Stimulated activated effector memory CD8-positive, alpha-beta T cell treated with anti-CD3 and anti-CD28 coated beads, Interleukin-12 subunit alpha, Interleukin-12 subunit beta, amount 100 ng/mL, for 72 hours (primary cell): ENCODE results near the gene PFKM.

Source experiments
- ATAC-seq: fragments of 150-1000 bp; cut with Tn5 transposase; 2 replicates; pipeline ENCODE4 v1.10.0; 2021
- DNase-seq, 2 donors: peaks; one replicate each; pipeline ENCODE4 v3.0.0; 2021 to 2022; ENCODE audit warnings: low spot score in 2 of 2
- H3K27ac Mint-ChIP-seq: one replicate; pipeline ENCODE4 v1.8.0; 2022; ENCODE audit warnings: mild to moderate bottlenecking, mixed read lengths
- H3K36me3 Mint-ChIP-seq: one replicate; pipeline ENCODE4 v1.8.0; 2022; ENCODE audit warnings: mild to moderate bottlenecking, mixed read lengths
- H3K4me1 Mint-ChIP-seq: one replicate; pipeline ENCODE4 v1.8.0; 2022; ENCODE audit warnings: mixed read lengths
- H3K4me3 Mint-ChIP-seq: one replicate; pipeline ENCODE4 v1.8.0; 2022; ENCODE audit warnings: mild to moderate bottlenecking, mixed read lengths
- H3K9me3 Mint-ChIP-seq: one replicate; pipeline ENCODE4 v1.8.0; 2022; ENCODE audit warnings: mixed read lengths

PFKM gene

DNA sequence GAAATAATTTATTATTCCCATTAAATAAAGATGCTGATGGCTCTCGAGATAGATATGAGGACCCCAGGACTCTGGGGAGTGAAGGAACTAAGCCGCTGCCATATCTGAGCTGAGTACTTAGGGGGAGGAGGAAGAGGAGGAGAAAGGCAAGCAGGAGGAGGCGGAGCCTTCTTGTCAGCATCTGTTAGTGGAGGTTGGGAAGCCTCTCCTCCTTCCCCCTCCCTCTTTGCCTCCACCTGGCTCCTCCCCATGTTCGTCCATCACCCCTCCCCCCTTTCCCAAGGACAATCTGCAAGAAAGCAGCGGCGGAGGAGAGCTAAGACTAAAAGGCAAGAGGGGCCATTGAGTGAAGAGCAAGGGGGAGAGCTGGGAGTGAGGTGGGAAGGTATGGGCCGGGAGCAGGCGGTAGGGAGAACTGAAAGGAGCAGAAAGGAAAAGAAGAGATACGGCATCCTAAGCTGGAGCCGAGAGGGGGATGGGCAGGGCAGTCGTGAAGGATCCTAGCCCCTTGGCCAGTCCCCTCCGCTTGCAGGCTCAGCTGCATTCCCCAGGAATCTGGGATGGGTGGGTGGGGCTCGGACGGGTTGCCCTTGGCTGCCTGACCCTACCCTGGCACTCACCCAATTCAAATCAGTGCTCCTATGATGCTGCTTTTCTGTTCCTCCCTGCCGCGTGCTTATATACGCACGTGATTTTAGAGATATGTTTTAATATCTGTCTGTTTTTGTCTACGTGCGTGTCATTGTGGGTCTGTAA, at the start of gene PFKM:
Gene PFKM, plus strand, starts transcription at position 287 of the 756 bp plus-strand sequence. CDS start 3,411 bp downstream, outside the sequence.
- peak; percentile 99 for ATAC-seq
- peak within 1 kb of the TSS; percentile 95 for H3K4me3 Mint-ChIP-seq
- peak; percentile 36 to 66 for DNase-seq
- H3K9me3 Mint-ChIP-seq = no peaks in the 10 kb centered on the region
- peaks cover 7% of the 10 kb centered on the region for H3K36me3 Mint-ChIP-seq
- peaks cover 7% of the 10 kb centered on the region for H3K4me1 Mint-ChIP-seq
- H3K27ac Mint-ChIP-seq = peak within 1 kb of the TSS; percentile 87

DNA sequence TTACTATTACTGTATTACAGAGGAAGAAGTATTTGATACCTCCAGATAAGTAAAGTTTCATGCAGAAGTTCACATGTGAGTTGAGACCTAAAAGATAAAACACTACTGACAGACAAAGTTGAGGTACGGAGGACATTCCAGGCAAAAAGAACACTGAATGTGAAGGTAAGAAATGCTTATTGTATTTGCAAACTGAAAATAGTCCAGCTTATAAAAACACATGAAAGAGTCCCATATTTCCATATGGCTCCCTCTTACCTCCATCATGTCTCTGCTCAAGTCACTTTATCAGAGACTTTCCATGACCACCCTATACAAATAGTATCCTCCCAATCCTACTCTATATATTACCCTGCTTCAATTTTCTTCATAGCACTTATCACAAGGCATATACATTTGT, 49.1 kb upstream of the PFKM start:
- H3K9me3 Mint-ChIP-seq = no peaks in the 10 kb centered on the region
- no peak overlapping the region for H3K27ac Mint-ChIP-seq
- DNase-seq (no peak), ATAC-seq (no peak)
- H3K36me3 Mint-ChIP-seq = peaks cover 99% of the 10 kb centered on the region
- no peak overlapping the region for H3K4me3 Mint-ChIP-seq
- peaks cover 6% of the 10 kb centered on the region for H3K4me1 Mint-ChIP-seq

DNA sequence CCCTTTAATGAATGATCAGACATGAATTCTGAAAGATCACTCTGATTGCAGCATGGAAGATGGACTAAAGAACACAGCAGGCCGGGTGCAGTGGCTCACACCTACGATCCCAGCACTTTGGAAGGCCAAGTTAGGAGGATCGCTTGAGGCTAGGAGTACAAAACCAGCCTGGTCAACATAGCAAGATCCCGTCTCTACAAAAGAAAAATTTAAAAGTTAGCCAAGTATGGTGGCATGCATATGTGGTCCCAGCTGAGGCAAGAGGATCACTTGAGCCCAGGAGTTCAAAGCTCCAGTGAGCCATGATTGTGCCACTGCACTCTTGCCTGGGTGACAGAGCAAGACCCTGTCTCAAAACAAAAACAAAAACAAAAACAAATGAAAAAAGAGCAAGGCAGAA, 48.4 kb upstream of the PFKM start:
- no peak for ATAC-seq
- Mint-ChIP-seq H3K4me1 (peaks cover 6% of the 10 kb centered on the region), H3K36me3 (peaks cover 93% of the 10 kb centered on the region)

DNA sequence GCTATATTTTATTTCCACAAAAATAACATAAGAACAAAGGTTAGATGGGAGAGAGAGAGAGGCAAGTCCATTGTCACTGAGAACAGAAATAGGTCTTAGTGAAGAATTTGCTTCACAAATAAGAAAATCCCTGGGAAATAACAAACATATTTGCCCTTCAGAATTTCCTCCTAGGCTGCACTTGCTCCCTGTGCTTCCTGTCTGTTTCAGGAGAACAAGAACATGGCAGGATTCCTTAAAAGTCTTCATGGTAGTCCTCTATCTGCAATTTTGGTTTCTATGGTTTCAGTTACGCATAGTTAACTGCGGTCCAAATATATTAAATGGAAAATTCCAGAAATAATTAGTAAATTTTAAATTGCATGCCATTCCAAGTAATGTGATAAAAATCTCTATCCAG, 47.4 kb upstream of the PFKM start:
- no peak overlapping the region for H3K27ac Mint-ChIP-seq
- no peak overlapping the region for H3K4me3 Mint-ChIP-seq
- H3K9me3 Mint-ChIP-seq = no peaks in the 10 kb centered on the region
- ATAC-seq (no peak), DNase-seq (no peak)
- H3K4me1 Mint-ChIP-seq = peaks cover 6% of the 10 kb centered on the region
- H3K36me3 Mint-ChIP-seq = peaks cover 88% of the 10 kb centered on the region

More for the DNA sequence above, 48.4 kb upstream of the PFKM start:
- Mint-ChIP-seq H3K4me3 (no peak overlapping the region), H3K27ac (no peak overlapping the region), H3K9me3 (no peaks in the 10 kb centered on the region)
- DNase-seq = no peak

DNA sequence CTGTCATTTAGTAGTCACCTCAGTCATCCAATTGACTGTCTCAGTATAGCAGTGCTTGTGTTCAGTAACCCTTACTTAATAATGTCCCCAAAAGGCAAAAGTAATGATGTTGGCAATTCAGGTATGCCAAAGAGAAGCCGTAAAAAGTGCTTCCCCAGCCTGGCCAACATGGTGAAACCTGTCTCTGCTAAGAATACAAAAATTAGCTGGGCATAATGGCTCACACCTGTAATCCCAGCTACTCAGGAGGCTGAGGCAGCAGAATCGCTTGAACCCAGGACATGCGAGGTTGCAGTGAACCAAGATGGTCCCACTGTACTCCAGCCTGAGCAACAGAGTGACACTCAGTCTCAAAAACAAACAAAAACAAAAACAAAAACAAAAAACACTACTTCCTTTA, 46.9 kb upstream of the PFKM start:
- Mint-ChIP-seq H3K4me1 (peaks cover 2% of the 10 kb centered on the region), H3K36me3 (peaks cover 87% of the 10 kb centered on the region), H3K9me3 (no peaks in the 10 kb centered on the region)

DNA sequence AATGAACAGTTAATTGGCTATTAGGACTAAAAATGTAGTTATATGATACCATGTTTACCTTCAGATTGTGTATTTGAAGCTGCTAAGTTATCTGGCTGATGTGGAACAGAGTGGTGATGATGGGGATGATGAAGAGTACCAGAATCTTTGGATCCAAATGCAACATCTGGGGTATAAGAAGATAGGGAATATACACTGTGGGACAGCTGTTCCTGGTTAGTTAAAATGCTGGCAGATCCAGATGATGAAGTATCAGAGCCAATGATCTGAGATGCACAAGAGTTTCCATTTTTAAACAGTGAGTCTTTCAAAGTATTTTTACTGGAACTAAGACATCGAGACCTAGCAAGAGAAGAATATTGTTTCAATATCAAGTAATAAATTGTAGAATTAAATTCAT, 44.9 kb upstream of the PFKM start:
- no peak for ATAC-seq
- H3K4me3 Mint-ChIP-seq = no peak overlapping the region
- DNase-seq = no peak
- peak overlapping the region; percentile 9 for H3K27ac Mint-ChIP-seq
- H3K9me3 Mint-ChIP-seq = no peaks in the 10 kb centered on the region
- H3K4me1 Mint-ChIP-seq = no peaks in the 10 kb centered on the region
- H3K36me3 Mint-ChIP-seq = peaks cover 76% of the 10 kb centered on the region

More for the DNA sequence above, 46.9 kb upstream of the PFKM start:
- DNase-seq (no peak), ATAC-seq (no peak)
- H3K27ac Mint-ChIP-seq = no peak overlapping the region
- H3K4me3 Mint-ChIP-seq = no peak overlapping the region

DNA sequence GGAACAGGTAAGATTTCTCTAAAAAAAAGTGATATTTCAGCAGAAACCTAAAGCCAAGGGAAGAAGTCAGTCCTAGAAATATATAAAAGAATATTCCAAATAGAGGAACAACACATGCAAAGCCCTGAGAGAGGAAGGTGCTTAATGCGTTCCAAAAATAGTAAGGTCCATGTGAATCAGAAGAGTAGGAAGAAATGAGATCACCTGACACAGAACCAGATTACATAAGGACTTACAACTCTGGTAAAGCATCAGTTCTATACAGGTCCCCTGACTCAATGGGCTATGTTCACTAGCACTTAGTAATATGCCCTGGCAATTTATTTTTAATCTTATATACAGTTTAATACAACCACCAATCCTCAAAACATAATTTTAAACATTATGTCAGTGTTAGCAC, 43.3 kb upstream of the PFKM start:
- no peaks in the 10 kb centered on the region for H3K4me1 Mint-ChIP-seq
- DNase-seq (no peak), ATAC-seq (no peak)
- H3K9me3 Mint-ChIP-seq = no peaks in the 10 kb centered on the region
- H3K4me3 Mint-ChIP-seq = no peak overlapping the region
- H3K36me3 Mint-ChIP-seq = peaks cover 76% of the 10 kb centered on the region
- no peak overlapping the region for H3K27ac Mint-ChIP-seq

DNA sequence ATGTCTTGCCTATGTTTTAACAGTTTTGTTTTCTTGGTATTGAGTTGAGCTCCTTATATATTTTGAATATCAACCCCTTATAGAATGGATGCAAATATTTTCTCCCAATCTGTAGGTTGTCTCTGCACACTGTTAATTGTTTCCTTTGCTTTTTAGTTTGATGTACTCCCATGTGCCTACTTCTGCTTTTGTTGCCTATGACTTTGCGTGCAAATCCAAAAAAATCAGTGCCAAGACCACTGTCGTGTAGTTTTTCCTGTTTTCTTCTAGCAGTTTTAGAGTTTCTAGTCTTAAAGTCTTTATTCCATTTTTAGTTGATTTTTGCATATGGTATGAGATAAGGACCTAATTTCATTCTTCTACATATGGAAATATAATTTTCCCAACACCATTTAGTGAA, 42.1 kb upstream of the PFKM start:
- H3K36me3 Mint-ChIP-seq = peaks cover 76% of the 10 kb centered on the region
- ATAC-seq (no peak), DNase-seq (no peak)
- no peak overlapping the region for H3K27ac Mint-ChIP-seq
- no peaks in the 10 kb centered on the region for H3K9me3 Mint-ChIP-seq
- H3K4me3 Mint-ChIP-seq = no peak overlapping the region
- no peaks in the 10 kb centered on the region for H3K4me1 Mint-ChIP-seq

DNA sequence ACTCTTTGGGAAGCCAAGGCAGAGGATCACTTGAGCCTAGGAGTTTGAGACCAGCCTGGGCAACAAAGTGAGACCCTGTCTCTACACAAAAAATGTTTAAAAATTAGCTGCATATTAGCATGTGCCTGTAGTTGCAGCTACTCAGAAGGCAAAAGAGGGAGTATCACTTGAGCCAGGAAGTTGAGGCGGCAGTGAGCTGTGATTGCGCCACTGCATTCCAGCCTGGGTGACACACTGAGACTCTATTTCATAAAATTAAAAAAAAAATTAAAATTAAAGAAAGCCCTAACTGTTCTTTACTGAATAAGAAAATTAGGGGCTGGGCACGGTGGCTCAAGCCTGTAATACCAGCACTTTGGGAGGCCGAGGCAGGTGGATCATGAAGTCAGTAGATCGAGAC, 40.3 kb upstream of the PFKM start:
- H3K4me3 Mint-ChIP-seq = no peak overlapping the region
- H3K27ac Mint-ChIP-seq = no peak overlapping the region
- H3K9me3 Mint-ChIP-seq = no peaks in the 10 kb centered on the region
- H3K4me1 Mint-ChIP-seq = no peaks in the 10 kb centered on the region
- peaks cover 78% of the 10 kb centered on the region for H3K36me3 Mint-ChIP-seq
- DNase-seq = no peak
- ATAC-seq = no peak

DNA sequence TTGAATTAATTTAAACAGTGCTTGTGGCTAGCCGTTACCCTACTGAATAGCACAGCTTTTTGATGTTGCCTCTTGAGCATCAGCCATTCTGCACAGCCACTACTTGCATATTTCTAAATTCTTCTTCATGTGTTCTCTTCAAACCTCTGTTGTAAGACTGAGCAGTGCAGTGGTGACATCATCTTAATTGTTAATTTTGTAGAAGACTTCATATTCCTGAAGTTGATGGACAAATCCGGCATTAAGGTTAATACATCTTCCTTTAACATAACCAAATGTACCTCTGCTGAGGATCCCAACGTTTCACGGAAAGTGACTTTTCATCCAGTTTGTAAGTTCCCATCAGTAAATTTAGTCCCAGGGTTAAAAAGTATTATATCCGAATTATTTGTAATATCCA, 38.9 kb upstream of the PFKM start:
- peaks cover 79% of the 10 kb centered on the region for H3K36me3 Mint-ChIP-seq

DNA sequence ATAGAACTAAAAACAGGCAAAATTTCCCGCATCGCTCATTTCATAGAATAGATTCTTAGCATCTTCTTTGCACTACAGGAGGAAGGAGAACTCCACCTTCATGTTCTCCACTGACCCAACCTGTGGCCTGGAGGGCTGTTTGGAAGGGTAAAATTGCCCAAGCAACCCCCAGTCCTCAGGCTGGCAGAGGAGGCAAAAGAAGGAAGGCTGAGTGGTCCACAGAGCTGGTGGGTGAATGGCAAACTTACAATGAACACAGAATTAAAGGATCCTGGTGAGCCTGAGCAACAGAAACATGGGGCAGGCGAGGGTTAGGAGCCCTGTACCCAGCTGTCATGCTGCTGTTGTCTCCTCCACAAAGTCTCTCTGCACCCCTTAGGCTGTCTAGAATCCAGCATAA, 38.3 kb upstream of the PFKM start:
- H3K9me3 Mint-ChIP-seq = no peaks in the 10 kb centered on the region
- H3K36me3 Mint-ChIP-seq = peaks cover 85% of the 10 kb centered on the region
- no peak for DNase-seq
- H3K4me1 Mint-ChIP-seq = no peaks in the 10 kb centered on the region
- no peak for ATAC-seq
- H3K4me3 Mint-ChIP-seq = no peak overlapping the region
- no peak overlapping the region for H3K27ac Mint-ChIP-seq

More for the DNA sequence above, 38.9 kb upstream of the PFKM start:
- H3K4me3 Mint-ChIP-seq = no peak overlapping the region
- H3K27ac Mint-ChIP-seq = no peak overlapping the region
- ATAC-seq (no peak), DNase-seq (no peak)
- H3K9me3 Mint-ChIP-seq = no peaks in the 10 kb centered on the region
- no peaks in the 10 kb centered on the region for H3K4me1 Mint-ChIP-seq

DNA sequence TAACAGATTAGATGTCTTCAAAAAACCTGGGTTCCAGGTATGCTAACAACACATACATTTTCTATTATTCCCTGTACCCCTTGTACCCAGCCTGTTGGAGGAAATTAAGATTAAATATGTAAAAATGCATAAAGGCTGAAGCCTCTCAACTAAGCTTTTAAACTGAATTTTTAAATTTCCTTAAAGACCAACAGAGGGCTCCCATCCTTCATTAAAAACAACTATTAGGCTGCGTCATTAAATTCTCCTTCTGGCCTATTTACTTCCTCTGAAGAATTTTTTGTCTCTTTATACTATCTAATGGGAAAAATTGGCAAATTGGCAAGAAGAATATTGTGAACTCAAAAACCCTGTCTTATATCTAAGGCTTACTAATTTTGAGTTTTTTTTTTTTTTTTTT, 35.1 kb upstream of the PFKM start:
- no peak overlapping the region for H3K27ac Mint-ChIP-seq
- no peak for ATAC-seq

DNA sequence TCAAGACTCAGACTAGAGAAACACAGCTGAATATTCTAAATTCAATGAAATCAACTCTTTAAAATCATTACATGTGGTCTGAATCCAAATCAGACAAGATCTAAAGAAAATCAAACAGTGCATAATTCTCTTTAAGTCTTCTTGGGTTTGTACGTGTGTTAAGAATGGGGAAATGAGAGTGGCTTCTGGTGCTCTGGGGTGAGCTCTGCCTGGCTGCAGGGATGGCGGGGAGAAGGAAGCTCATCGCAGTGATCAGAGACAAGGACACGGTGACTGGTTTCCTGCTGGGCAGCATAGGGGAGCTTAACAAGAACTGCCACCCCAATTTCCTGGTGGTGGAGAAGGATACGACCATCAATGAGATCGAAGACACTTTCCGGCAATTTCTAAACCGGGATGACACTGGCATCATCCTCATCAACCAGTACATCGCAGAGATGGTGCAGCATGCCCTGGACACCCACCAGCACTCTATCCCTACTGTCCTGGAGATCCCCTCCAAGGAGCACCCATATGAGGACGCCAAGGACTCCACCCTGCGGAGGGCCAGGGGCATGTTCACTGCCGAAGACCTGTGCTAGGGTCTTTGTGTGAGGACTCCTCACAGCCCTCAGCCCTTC, 34.2 kb upstream of the PFKM start:
- ATAC-seq (no peak), DNase-seq (no peak)
- H3K9me3 Mint-ChIP-seq = no peaks in the 10 kb centered on the region
- H3K27ac Mint-ChIP-seq = peak overlapping the region; percentile 11
- H3K4me1 Mint-ChIP-seq = no peaks in the 10 kb centered on the region
- no peak overlapping the region for H3K4me3 Mint-ChIP-seq
- H3K36me3 Mint-ChIP-seq = peaks cover 100% of the 10 kb centered on the region

More for the DNA sequence above, 35.1 kb upstream of the PFKM start:
- H3K36me3 Mint-ChIP-seq = peaks cover 100% of the 10 kb centered on the region
- no peaks in the 10 kb centered on the region for H3K9me3 Mint-ChIP-seq
- DNase-seq = no peak
- no peaks in the 10 kb centered on the region for H3K4me1 Mint-ChIP-seq
- H3K4me3 Mint-ChIP-seq = no peak overlapping the region

DNA sequence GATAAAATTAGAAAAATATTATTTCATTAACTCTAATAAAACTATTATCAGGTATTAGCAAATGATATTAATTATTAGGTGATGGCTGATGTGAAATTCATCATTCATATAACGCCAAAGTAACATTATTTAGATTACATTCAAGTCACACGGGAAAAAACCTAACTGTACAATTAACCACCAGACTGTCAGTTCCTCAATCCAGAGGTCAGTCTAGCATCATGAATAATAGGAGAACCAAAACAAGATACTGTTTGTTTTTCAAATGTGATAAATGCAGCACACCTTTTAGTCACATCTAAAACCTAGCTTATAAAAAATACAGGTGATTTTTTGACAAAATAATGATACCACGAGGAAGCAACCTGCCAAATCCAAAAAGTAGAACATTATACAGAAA, 32.8 kb upstream of the PFKM start:
- no peak for ATAC-seq
- H3K4me3 Mint-ChIP-seq = no peak overlapping the region
- H3K9me3 Mint-ChIP-seq = no peaks in the 10 kb centered on the region
- DNase-seq = no peak
- H3K36me3 Mint-ChIP-seq = peaks cover 100% of the 10 kb centered on the region
- no peak overlapping the region for H3K27ac Mint-ChIP-seq
- no peaks in the 10 kb centered on the region for H3K4me1 Mint-ChIP-seq

DNA sequence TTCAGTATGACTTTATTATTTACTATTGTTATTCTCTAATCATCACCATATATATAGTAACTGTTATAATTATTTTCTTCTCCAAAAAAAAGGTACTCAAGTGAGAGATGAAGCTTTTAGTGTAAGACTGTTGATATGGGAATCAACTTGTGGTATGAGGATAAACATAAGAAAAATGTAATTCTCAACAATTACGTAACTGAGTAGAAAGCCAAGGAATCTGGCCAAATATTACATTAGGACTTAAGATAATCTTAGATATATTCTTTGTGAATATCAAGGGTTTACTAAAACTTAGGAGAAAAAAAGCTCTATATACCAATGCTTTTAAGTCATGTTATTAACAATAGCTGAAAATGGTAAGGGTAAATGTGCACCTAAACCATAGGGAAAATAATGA, 26.6 kb upstream of the PFKM start:
- Mint-ChIP-seq H3K36me3 (peaks cover 100% of the 10 kb centered on the region), H3K4me1 (no peaks in the 10 kb centered on the region), H3K9me3 (no peaks in the 10 kb centered on the region), H3K27ac (no peak overlapping the region), H3K4me3 (no peak overlapping the region)
- DNase-seq (no peak), ATAC-seq (no peak)

DNA sequence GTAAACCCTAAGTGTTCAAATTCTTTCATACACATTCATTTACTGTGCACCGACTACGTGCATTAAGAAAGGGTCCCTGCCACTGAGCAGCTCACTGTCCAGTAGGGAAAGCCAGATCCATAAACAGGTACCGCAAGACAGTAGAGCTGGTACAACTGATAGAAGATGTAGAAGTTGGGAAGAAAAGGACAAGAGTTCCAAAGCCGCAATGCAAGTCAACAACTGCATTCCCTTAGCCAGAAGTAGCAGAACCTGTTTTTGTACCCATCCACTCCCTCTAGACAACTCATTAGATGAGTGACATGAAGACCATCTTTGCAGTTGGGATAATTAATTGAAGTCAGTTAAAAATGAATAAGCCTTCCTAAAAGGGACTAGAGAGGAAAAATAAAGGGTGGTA, 14.6 kb upstream of the PFKM start:
- no peak for ATAC-seq
- Mint-ChIP-seq H3K36me3 (peaks cover 18% of the 10 kb centered on the region), H3K4me3 (peak overlapping the region; percentile 84), H3K4me1 (peaks cover 36% of the 10 kb centered on the region), H3K9me3 (no peaks in the 10 kb centered on the region), H3K27ac (peak overlapping the region; percentile 97)
- no peak for DNase-seq
